Tibial artery (tissue), 4 donors: Measurements from ENCODE around the gene SMURF1.

Experiments used
- DNase-seq, 2 donors: peaks; one replicate each; pipeline ENCODE4 v3.0.0-alpha.2; 2019
- H3K27ac ChIP-seq, 2 donors: fragments of 200-600 bp; sonication (generic) in 1 of 2; 1 replicate in 1 of 2; 2 replicates in 1 of 2; pipeline ENCODE4 v1.5.1; 2018 to 2019; ENCODE audit warnings: mild to moderate bottlenecking in 1 of 2
- H3K27me3 ChIP-seq, 2 donors: fragments of 200-600 bp; sonication (generic) in 1 of 2; one replicate each; pipeline versions ENCODE4 v1.5.1 to v1.6.0; 2016 to 2019
- H3K36me3 ChIP-seq, 3 donors: fragments of 200-600 bp; sonication (generic) in 2 of 3; one replicate each; pipeline ENCODE4 v1.5.1; 2016 to 2019; ENCODE audit warnings: mild to moderate bottlenecking in 2 of 3
- H3K4me1 ChIP-seq, 4 donors: fragments of 200-600 bp; sonication (generic) in 2 of 4; 1 replicate in 3 of 4; 2 replicates in 1 of 4; pipeline ENCODE4 v1.5.1; 2016 to 2019
- H3K4me3 ChIP-seq, 2 donors: fragments of 200-600 bp; sonication (generic) in 1 of 2; 1 replicate in 1 of 2; 2 replicates in 1 of 2; pipeline ENCODE4 v1.5.1; 2018 to 2019; ENCODE audit warnings: mild to moderate bottlenecking in 2 of 2
- H3K9me3 ChIP-seq, 3 donors: fragments of 200-600 bp; sonication (generic) in 1 of 3; one replicate each; pipeline ENCODE4 v1.5.1; 2016 to 2019
- CTCF ChIP-seq, 2 experiments: fragments of 200-600 bp in 1 of 2; fragments of 450-650 bp in 1 of 2; IDR thresholded peaks; one replicate each; pipeline ENCODE4 v1.5.1; 2017 to 2019; ENCODE audit warnings: antibody characterized with exemption in 2 of 2, mild to moderate bottlenecking in 1 of 2, moderate library complexity in 1 of 2
- intact Hi-C: fragments of 100-400 bp; cut with DNase I; formaldehyde crosslinking; loops from one replicate; pipeline ENCODE4 v1.15.0; 2023; ENCODE audit warnings: low total_unique reads

SMURF1 gene

GRCh38 chr7:99099499-99100077 is 44.3 kb downstream of the SMURF1 start:
- Histone ChIP-seq H3K27ac (peak overlapping the region; percentile 84 to 93), H3K27me3 (no peaks in the 10 kb centered on the region), H3K4me3 (no peak overlapping the region), H3K36me3 (no peaks in the 10 kb centered on the region), H3K9me3 (no peaks in the 10 kb centered on the region), H3K4me1 (peaks cover 0 to 99% (median 70%) of the 10 kb centered on the region in 4 donors)
- no peak for DNase-seq
- intact Hi-C loops = no loop called here
- no peak for TF ChIP-seq CTCF (IDR thresholded peaks at IDR 0.05)

GRCh38 chr7:99098824-99099498 is 44.9 kb downstream of the SMURF1 start:
- Histone ChIP-seq H3K4me1 (peaks cover 0 to 99% (median 66%) of the 10 kb centered on the region in 4 donors), H3K27ac (peak overlapping the region; percentile 84 to 93), H3K36me3 (no peaks in the 10 kb centered on the region), H3K9me3 (no peaks in the 10 kb centered on the region), H3K4me3 (peak overlapping the region in 1 of 2 donors; percentile 7), H3K27me3 (no peaks in the 10 kb centered on the region)
- intact Hi-C loops = no loop called here
- TF ChIP-seq CTCF (IDR thresholded peaks at IDR 0.05) = peak in 1 of 2 experiments; percentile 20
- no peak for DNase-seq

GRCh38 chr7:99098286-99098823 is 45.6 kb downstream of the SMURF1 start:
- intact Hi-C loops = no loop called here
- peak overlapping the region in 1 of 2 donors; percentile 7 for H3K4me3 ChIP-seq
- peaks cover 0 to 100% (median 67%) of the 10 kb centered on the region in 4 donors for H3K4me1 ChIP-seq
- no peak for DNase-seq
- no peaks in the 10 kb centered on the region for H3K9me3 ChIP-seq
- TF ChIP-seq CTCF (IDR thresholded peaks at IDR 0.05) = no peak
- peak overlapping the region; percentile 84 to 93 for H3K27ac ChIP-seq
- no peaks in the 10 kb centered on the region for H3K36me3 ChIP-seq
- no peaks in the 10 kb centered on the region for H3K27me3 ChIP-seq

- Histone ChIP-seq H3K4me1 (peaks cover 0 to 100% (median 65%) of the 10 kb centered on the region in 4 donors), H3K27me3 (no peaks in the 10 kb centered on the region), H3K9me3 (no peaks in the 10 kb centered on the region), H3K4me3 (no peak overlapping the region), H3K27ac (peak overlapping the region; percentile 84 to 93), H3K36me3 (no peaks in the 10 kb centered on the region)
- TF ChIP-seq CTCF (IDR thresholded peaks at IDR 0.05) = no peak
- DNase-seq = no peak
- intact Hi-C loops = no loop called here
These were observed 46.2 kb downstream of the SMURF1 start for GRCh38 chr7:99097730-99098129.

- Histone ChIP-seq H3K27me3 (no peaks in the 10 kb centered on the region), H3K36me3 (no peaks in the 10 kb centered on the region), H3K9me3 (no peaks in the 10 kb centered on the region), H3K27ac (peak overlapping the region; percentile 84 to 93), H3K4me3 (peak overlapping the region in 1 of 2 donors; percentile 11), H3K4me1 (peaks cover 0 to 100% (median 54%) of the 10 kb centered on the region in 4 donors)
- no peak for TF ChIP-seq CTCF (IDR thresholded peaks at IDR 0.05)
- intact Hi-C loops = no loop called here
- no peak for DNase-seq
These were observed 47.6 kb downstream of the SMURF1 start for GRCh38 chr7:99096124-99096887.
